Esophagus muscularis mucosa (tissue), 4 donors: Measurements from ENCODE around the gene TAOK1. TPM values are rescaled to one million over a fixed set of nuclear protein-coding genes. Genes with fewer than 3 reads are reported as not detected.
"Not testable (repeated sequence)": the region's sequence is repeated elsewhere in the genome, so short reads cannot be mapped to it uniquely, and the experiment has no call there.

Experiments used
- DNase-seq: peaks from one replicate; pipeline ENCODE4 v3.0.0-alpha.2; 2017; ENCODE audit errors: extremely low spot score
- H3K27ac ChIP-seq, 4 donors: fragments of 200-600 bp; sonication (generic); replicated peaks in 1 of 4; 1 replicate in 3 of 4; 2 replicates in 1 of 4; pipeline ENCODE4 v1.5.1; 2016 to 2019; ENCODE audit warnings: mild to moderate bottlenecking in 1 of 4
- H3K27me3 ChIP-seq, 4 donors: fragments of 200-600 bp; sonication (generic); one replicate each; pipeline versions ENCODE4 v1.5.1 to v1.6.0; 2016 to 2019
- H3K36me3 ChIP-seq, 4 donors: fragments of 200-600 bp; sonication (generic); one replicate each; pipeline ENCODE4 v1.5.1; 2016 to 2019
- H3K4me1 ChIP-seq, 4 donors: fragments of 200-600 bp; sonication (generic); one replicate each; pipeline ENCODE4 v1.5.1; 2016 to 2019
- H3K4me3 ChIP-seq, 4 donors: fragments of 200-600 bp; sonication (generic); 1 replicate in 2 of 4; 2 replicates in 2 of 4; pipeline ENCODE4 v1.5.1; 2016 to 2019; ENCODE audit warnings: mild to moderate bottlenecking in 4 of 4, moderate library complexity in 1 of 4
- H3K9me3 ChIP-seq, 4 donors: fragments of 200-600 bp; sonication (generic); 1 replicate in 3 of 4; 2 replicates in 1 of 4; pipeline ENCODE4 v1.5.1; 2016 to 2019
- CTCF ChIP-seq, 3 experiments: fragments of 200-600 bp in 2 of 3; fragments of 450-650 bp in 1 of 3; sonication (generic) in 2 of 3; IDR thresholded peaks; one replicate each; pipeline ENCODE4 v1.5.1; 2017 to 2019; ENCODE audit warnings: antibody characterized with exemption in 3 of 3, mild to moderate bottlenecking in 2 of 3, moderate library complexity in 1 of 3
- EP300 ChIP-seq: sonication (generic); formaldehyde crosslinking; IDR thresholded peaks from one replicate; pipeline ENCODE4 v1.6.1; 2017; ENCODE audit warnings: antibody characterized with exemption
- POLR2A ChIP-seq: fragments of 450-650 bp; IDR thresholded peaks from one replicate; pipeline ENCODE4 v1.6.1; 2017; ENCODE audit warnings: antibody characterized with exemption, moderate library complexity, mild to moderate bottlenecking, low read depth
- POLR2AphosphoS5 ChIP-seq, 2 donors: sonication (generic); formaldehyde crosslinking; IDR thresholded peaks; one replicate each; pipeline ENCODE4 v1.6.1; 2017; ENCODE audit warnings: antibody characterized with exemption in 2 of 2
- WGBS: methylation state at CpG from one replicate; pipeline ENCODE4 v1.1.5; 2018; 5-methylcytosine and 5-hydroxymethylcytosine counted together
- intact Hi-C: fragments of 100-400 bp; cut with DNase I; formaldehyde crosslinking; loops from one replicate; pipeline ENCODE4 v1.15.1; 2023
- total RNA-seq, 4 donors: library from RNA; depleted of rRNA; stranded (reverse); fragments of >200 nt; gene quantifications; one replicate each; pipeline versions ENCODE4 v1.1.0 to v1.2.1, GENCODE V29; 2016

TAOK1 gene
- total RNA-seq, 4 donors from 2014 or later: 48.7 to 73.1 (median 58.9) TPM

GRCh38 chr17:29458066-29458465 is 67.9 kb downstream of the TAOK1 start:
- intact Hi-C loops: no loop called here
- H3K27me3 ChIP-seq: no peaks in the 10 kb centered on the region
- H3K27ac ChIP-seq: no peak overlapping the region
- H3K4me3 ChIP-seq: no peak overlapping the region
- TF ChIP-seq POLR2AphosphoS5 (IDR thresholded peaks at IDR 0.05) (no peak), EP300 (no peak), CTCF (IDR thresholded peaks at IDR 0.05) (no peak)
- peaks cover 22 to 41% (median 31%) of the 10 kb centered on the region in 4 donors for H3K4me1 ChIP-seq
- 96% methylated on average over 4 of the region's 4 CpGs for WGBS
- H3K36me3 ChIP-seq: peaks cover 0 to 23% (median 14%) of the 10 kb centered on the region in 4 donors
- H3K9me3 ChIP-seq: no peaks in the 10 kb centered on the region
- no peak for DNase-seq

GRCh38 chr17:29461483-29462206 is 71.5 kb downstream of the TAOK1 start:
- H3K4me1 ChIP-seq: peaks cover 25 to 44% (median 33%) of the 10 kb centered on the region in 4 donors
- 68% methylated on average over 2 of the region's 2 CpGs for WGBS
- intact Hi-C loops: no loop called here
- TF ChIP-seq CTCF (IDR thresholded peaks at IDR 0.05) (no peak), EP300 (no peak), POLR2A (no peak), POLR2AphosphoS5 (IDR thresholded peaks at IDR 0.05) (no peak)
- no peak overlapping the region for H3K4me3 ChIP-seq
- H3K27ac ChIP-seq: no peak overlapping the region
- no peaks in the 10 kb centered on the region for H3K9me3 ChIP-seq
- H3K36me3 ChIP-seq: peaks cover 0 to 23% (median 3%) of the 10 kb centered on the region in 4 donors
- DNase-seq: no peak
- no peaks in the 10 kb centered on the region for H3K27me3 ChIP-seq

- Histone ChIP-seq H3K9me3 (no peaks in the 10 kb centered on the region), H3K4me1 (no peaks in the 10 kb centered on the region), H3K36me3 (peaks cover 0 to 65% (median 40%) of the 10 kb centered on the region in 4 donors), H3K4me3 (no peak overlapping the region), H3K27me3 (no peaks in the 10 kb centered on the region), H3K27ac (no peak overlapping the region)
- TF ChIP-seq EP300: no peak
- TF ChIP-seq CTCF (IDR thresholded peaks at IDR 0.05): no peak
- TF ChIP-seq POLR2A: no peak
- TF ChIP-seq POLR2AphosphoS5 (IDR thresholded peaks at IDR 0.05): no peak
- no peak for DNase-seq
- WGBS: 88% methylated on average over 3 of the region's 3 CpGs
- intact Hi-C loops: no loop called here
These were observed 79.1 kb downstream of the TAOK1 start for GRCh38 chr17:29469276-29469675.

- H3K36me3 ChIP-seq: peaks cover 0 to 52% (median 30%) of the 10 kb centered on the region in 4 donors
- intact Hi-C loops: not testable (repeated sequence)
These were observed 83.3 kb downstream of the TAOK1 start for GRCh38 chr17:29473437-29473836.

GRCh38 chr17:29474297-29474696 is 84.1 kb downstream of the TAOK1 start:
- no peak for TF ChIP-seq EP300
- no peak for TF ChIP-seq POLR2AphosphoS5 (IDR thresholded peaks at IDR 0.05)
- no peak for TF ChIP-seq POLR2A
- TF ChIP-seq CTCF (IDR thresholded peaks at IDR 0.05): no peak
- Histone ChIP-seq H3K4me1 (no peaks in the 10 kb centered on the region), H3K4me3 (no peak overlapping the region), H3K9me3 (no peaks in the 10 kb centered on the region), H3K27me3 (no peaks in the 10 kb centered on the region), H3K36me3 (peaks cover 0 to 51% (median 27%) of the 10 kb centered on the region in 4 donors), H3K27ac (no peak overlapping the region)
- intact Hi-C loops: no loop called here
- 71% methylated on average over 1 of the region's 1 CpG for WGBS
- no peak for DNase-seq

More at GRCh38 chr17:29473437-29473836, 83.3 kb downstream of the TAOK1 start:
- not testable (repeated sequence) for H3K4me1 ChIP-seq, DNase-seq, H3K4me3 ChIP-seq, H3K9me3 ChIP-seq, H3K27me3 ChIP-seq, H3K27ac ChIP-seq
- WGBS: 100% methylated on average over 4 of the region's 4 CpGs
